GM12878 (cell line): ENCODE data around the gene GPR68.

Experiments used
- EZH2 ChIP-seq: IDR thresholded peaks from 2 replicates; pipeline ENCODE4 v1.6.1; 2012; ENCODE audit warnings: low read depth, mild to moderate bottlenecking, control low read depth, inconsistent platforms, low read length, borderline replicate concordance; ENCODE audit not compliant: control insufficient read depth
- KDM1A ChIP-seq: fragments of 200-600 bp; sonication (generic); IDR thresholded peaks from 2 replicates; pipeline ENCODE4 v1.6.1; 2016; ENCODE audit warnings: borderline replicate concordance
- RFX5 ChIP-seq: IDR thresholded peaks from 2 replicates; pipeline ENCODE4 v1.6.1; 2011; ENCODE audit warnings: low read depth, low read length, improper control_type of control experiment
- SMARCA5 ChIP-seq: fragments of 450-650 bp; IDR thresholded peaks from 2 replicates; pipeline ENCODE4 v1.6.1; 2017; ENCODE audit warnings: mild to moderate bottlenecking
- STAT3 ChIP-seq: IDR thresholded peaks from 2 replicates; pipeline ENCODE4 v1.6.1; 2011; ENCODE audit warnings: low read depth, low read length, improper control_type of control experiment
- ZNF24 ChIP-seq: fragments of 450-650 bp; IDR thresholded peaks from 2 replicates; pipeline ENCODE4 v1.6.1; 2017; ENCODE audit warnings: antibody characterized with exemption, mild to moderate bottlenecking
- TF ChIP-seq, protein P1 (sequence below), 3 experiments: IDR thresholded peaks in 2 of 3; conservative IDR thresholded peaks in 1 of 3; 2 replicates each; pipeline ENCODE4 v1.5.1; 2011; ENCODE audit warnings: low read depth in 3 of 3, low read length in 3 of 3, mild to moderate bottlenecking in 3 of 3, control low read depth in 2 of 3, moderate library complexity in 2 of 3, inconsistent platforms in 1 of 3, mixed read lengths in 1 of 3; ENCODE audit not compliant: control insufficient read depth in 2 of 3, insufficient read depth in 1 of 3; ENCODE audit errors: extremely low read depth in 1 of 3
- TF ChIP-seq, protein P2 (sequence below): IDR thresholded peaks from 2 replicates; pipeline ENCODE4 v1.6.1; 2011; ENCODE audit warnings: borderline replicate concordance, low read depth, mild to moderate bottlenecking, moderate library complexity, low read length; ENCODE audit not compliant: insufficient read depth, poor library complexity, severe bottlenecking
- TF ChIP-seq, protein P3 (sequence below): fragments of 450-650 bp; IDR thresholded peaks from 2 replicates; pipeline ENCODE4 v1.6.1; 2017; ENCODE audit warnings: mild to moderate bottlenecking, low read depth, inconsistent platforms; ENCODE audit not compliant: poor library complexity, severe bottlenecking
- TF ChIP-seq, protein P4 (sequence below): fragments of 450-650 bp; IDR thresholded peaks from 2 replicates; pipeline ENCODE4 v1.6.1; 2017; ENCODE audit warnings: antibody characterized with exemption, mild to moderate bottlenecking, moderate library complexity
- TF ChIP-seq, protein P5 (sequence below): IDR thresholded peaks from 2 replicates; pipeline ENCODE4 v1.6.1; 2012; ENCODE audit warnings: mild to moderate bottlenecking, low read depth, low read length
- TF ChIP-seq, protein P6 (sequence below): IDR thresholded peaks from 2 replicates; pipeline ENCODE4 v1.6.1; 2011; ENCODE audit warnings: low read depth, low read length, improper control_type of control experiment, borderline replicate concordance
- TF ChIP-seq, protein P7 (sequence below): IDR thresholded peaks from 2 replicates; pipeline ENCODE4 v1.6.1; 2011; ENCODE audit warnings: low read depth, mild to moderate bottlenecking, low read length, moderate library complexity, borderline replicate concordance; ENCODE audit errors: extremely low read depth

DNA sequence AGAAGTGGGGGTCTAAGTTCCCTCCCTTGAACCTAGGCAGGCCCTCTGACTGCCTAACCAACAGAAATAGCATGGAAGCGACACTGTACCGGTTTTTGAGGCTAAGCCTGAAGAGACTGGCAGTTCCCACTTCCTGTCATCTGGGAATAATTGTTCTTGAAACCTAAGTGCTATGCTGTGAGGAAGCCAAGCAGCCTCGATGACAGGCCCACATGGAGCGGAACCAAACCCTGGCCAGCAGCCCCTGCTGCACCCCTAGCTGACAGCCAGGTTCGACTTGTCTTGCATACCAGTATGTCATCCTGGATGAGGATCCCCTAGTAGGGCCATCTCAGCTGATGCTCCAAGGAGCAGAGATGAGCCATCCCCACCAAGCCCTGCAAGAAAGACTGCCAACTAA is 6.4 kb upstream of the GPR68 start:
- TF ChIP-seq, protein P1, sequence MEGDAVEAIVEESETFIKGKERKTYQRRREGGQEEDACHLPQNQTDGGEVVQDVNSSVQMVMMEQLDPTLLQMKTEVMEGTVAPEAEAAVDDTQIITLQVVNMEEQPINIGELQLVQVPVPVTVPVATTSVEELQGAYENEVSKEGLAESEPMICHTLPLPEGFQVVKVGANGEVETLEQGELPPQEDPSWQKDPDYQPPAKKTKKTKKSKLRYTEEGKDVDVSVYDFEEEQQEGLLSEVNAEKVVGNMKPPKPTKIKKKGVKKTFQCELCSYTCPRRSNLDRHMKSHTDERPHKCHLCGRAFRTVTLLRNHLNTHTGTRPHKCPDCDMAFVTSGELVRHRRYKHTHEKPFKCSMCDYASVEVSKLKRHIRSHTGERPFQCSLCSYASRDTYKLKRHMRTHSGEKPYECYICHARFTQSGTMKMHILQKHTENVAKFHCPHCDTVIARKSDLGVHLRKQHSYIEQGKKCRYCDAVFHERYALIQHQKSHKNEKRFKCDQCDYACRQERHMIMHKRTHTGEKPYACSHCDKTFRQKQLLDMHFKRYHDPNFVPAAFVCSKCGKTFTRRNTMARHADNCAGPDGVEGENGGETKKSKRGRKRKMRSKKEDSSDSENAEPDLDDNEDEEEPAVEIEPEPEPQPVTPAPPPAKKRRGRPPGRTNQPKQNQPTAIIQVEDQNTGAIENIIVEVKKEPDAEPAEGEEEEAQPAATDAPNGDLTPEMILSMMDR (IDR thresholded peaks at IDR 0.05 in 2 of 3, conservative IDR thresholded peaks at IDR 0.05 in 1 of 3; ENCODE audit: control insufficient read depth in 2 of 3, extremely low read depth in 1 of 3, insufficient read depth in 1 of 3, low read depth in 3 of 3, low read length in 3 of 3) = no peak
- TF ChIP-seq, protein P2, sequence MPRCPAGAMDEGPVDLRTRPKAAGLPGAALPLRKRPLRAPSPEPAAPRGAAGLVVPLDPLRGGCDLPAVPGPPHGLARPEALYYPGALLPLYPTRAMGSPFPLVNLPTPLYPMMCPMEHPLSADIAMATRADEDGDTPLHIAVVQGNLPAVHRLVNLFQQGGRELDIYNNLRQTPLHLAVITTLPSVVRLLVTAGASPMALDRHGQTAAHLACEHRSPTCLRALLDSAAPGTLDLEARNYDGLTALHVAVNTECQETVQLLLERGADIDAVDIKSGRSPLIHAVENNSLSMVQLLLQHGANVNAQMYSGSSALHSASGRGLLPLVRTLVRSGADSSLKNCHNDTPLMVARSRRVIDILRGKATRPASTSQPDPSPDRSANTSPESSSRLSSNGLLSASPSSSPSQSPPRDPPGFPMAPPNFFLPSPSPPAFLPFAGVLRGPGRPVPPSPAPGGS = no peak
- no peak for TF ChIP-seq KDM1A
- no peak for TF ChIP-seq STAT3
- TF ChIP-seq EZH2 = no peak
- TF ChIP-seq, protein P3, sequence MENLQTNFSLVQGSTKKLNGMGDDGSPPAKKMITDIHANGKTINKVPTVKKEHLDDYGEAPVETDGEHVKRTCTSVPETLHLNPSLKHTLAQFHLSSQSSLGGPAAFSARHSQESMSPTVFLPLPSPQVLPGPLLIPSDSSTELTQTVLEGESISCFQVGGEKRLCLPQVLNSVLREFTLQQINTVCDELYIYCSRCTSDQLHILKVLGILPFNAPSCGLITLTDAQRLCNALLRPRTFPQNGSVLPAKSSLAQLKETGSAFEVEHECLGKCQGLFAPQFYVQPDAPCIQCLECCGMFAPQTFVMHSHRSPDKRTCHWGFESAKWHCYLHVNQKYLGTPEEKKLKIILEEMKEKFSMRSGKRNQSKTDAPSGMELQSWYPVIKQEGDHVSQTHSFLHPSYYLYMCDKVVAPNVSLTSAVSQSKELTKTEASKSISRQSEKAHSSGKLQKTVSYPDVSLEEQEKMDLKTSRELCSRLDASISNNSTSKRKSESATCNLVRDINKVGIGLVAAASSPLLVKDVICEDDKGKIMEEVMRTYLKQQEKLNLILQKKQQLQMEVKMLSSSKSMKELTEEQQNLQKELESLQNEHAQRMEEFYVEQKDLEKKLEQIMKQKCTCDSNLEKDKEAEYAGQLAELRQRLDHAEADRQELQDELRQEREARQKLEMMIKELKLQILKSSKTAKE = no peak
- TF ChIP-seq, protein P4, sequence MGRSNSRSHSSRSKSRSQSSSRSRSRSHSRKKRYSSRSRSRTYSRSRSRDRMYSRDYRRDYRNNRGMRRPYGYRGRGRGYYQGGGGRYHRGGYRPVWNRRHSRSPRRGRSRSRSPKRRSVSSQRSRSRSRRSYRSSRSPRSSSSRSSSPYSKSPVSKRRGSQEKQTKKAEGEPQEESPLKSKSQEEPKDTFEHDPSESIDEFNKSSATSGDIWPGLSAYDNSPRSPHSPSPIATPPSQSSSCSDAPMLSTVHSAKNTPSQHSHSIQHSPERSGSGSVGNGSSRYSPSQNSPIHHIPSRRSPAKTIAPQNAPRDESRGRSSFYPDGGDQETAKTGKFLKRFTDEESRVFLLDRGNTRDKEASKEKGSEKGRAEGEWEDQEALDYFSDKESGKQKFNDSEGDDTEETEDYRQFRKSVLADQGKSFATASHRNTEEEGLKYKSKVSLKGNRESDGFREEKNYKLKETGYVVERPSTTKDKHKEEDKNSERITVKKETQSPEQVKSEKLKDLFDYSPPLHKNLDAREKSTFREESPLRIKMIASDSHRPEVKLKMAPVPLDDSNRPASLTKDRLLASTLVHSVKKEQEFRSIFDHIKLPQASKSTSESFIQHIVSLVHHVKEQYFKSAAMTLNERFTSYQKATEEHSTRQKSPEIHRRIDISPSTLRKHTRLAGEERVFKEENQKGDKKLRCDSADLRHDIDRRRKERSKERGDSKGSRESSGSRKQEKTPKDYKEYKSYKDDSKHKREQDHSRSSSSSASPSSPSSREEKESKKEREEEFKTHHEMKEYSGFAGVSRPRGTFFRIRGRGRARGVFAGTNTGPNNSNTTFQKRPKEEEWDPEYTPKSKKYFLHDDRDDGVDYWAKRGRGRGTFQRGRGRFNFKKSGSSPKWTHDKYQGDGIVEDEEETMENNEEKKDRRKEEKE = no peak
- TF ChIP-seq ZNF24 = no peak
- TF ChIP-seq, protein P5, sequence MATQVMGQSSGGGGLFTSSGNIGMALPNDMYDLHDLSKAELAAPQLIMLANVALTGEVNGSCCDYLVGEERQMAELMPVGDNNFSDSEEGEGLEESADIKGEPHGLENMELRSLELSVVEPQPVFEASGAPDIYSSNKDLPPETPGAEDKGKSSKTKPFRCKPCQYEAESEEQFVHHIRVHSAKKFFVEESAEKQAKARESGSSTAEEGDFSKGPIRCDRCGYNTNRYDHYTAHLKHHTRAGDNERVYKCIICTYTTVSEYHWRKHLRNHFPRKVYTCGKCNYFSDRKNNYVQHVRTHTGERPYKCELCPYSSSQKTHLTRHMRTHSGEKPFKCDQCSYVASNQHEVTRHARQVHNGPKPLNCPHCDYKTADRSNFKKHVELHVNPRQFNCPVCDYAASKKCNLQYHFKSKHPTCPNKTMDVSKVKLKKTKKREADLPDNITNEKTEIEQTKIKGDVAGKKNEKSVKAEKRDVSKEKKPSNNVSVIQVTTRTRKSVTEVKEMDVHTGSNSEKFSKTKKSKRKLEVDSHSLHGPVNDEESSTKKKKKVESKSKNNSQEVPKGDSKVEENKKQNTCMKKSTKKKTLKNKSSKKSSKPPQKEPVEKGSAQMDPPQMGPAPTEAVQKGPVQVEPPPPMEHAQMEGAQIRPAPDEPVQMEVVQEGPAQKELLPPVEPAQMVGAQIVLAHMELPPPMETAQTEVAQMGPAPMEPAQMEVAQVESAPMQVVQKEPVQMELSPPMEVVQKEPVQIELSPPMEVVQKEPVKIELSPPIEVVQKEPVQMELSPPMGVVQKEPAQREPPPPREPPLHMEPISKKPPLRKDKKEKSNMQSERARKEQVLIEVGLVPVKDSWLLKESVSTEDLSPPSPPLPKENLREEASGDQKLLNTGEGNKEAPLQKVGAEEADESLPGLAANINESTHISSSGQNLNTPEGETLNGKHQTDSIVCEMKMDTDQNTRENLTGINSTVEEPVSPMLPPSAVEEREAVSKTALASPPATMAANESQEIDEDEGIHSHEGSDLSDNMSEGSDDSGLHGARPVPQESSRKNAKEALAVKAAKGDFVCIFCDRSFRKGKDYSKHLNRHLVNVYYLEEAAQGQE = no peak
- TF ChIP-seq, protein P6, sequence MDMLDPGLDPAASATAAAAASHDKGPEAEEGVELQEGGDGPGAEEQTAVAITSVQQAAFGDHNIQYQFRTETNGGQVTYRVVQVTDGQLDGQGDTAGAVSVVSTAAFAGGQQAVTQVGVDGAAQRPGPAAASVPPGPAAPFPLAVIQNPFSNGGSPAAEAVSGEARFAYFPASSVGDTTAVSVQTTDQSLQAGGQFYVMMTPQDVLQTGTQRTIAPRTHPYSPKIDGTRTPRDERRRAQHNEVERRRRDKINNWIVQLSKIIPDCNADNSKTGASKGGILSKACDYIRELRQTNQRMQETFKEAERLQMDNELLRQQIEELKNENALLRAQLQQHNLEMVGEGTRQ = no peak
- TF ChIP-seq, protein P7, sequence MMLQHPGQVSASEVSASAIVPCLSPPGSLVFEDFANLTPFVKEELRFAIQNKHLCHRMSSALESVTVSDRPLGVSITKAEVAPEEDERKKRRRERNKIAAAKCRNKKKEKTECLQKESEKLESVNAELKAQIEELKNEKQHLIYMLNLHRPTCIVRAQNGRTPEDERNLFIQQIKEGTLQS = no peak
- no peak for TF ChIP-seq SMARCA5
- TF ChIP-seq RFX5 = no peak
